GM19468 (cell line): ENCODE results near the gene CFAP65.

Experiments
- ATAC-seq: cut with Tn5 transposase; IDR thresholded peaks from one replicate; pipeline ENCODE4 v1.9.1; 2021; ENCODE audit warnings: mild to moderate bottlenecking, moderate library complexity, moderate number of reproducible peaks; ENCODE audit not compliant: unreplicated experiment; ENCODE audit errors: extremely low read depth

CFAP65 gene

DNA sequence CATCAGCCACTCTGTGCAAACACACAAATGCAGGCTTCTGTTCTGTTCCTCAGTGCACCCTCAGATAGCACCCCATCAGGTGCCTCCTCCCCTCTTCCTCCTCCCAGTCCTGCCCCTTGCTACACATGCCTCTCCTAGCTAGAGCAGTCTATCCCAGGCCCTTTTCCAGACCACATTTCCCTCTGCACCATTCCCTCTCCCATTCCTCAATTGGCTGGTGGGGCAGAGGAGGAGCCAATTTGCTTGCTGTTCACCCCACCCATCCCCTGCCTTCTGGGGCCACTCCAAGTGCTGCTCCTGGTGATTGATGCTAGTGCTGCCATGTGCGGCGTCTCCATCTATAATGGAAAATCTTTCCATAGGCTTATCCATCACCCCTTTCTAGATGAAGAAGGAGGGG, 5.4 kb downstream of the CFAP65 start:
- no peak for ATAC-seq

DNA sequence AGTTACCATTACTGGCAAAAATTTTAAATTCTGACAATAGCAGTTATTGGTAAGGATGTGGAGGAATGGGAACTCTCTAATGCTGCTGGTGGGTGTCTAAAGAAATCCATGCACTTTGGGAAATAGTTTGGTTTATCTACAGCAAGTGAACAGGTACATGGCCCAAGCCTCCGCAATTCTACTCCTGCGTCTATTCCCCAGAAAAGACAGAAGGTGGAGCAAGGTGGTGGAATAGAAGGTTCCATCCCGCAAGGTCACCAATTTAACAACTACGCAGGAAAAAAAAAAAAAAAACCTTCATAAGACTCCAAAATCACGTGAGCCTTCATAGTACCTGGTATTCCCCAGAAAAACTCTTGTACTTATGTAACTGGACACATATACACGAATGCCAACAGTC, 6.5 kb downstream of the CFAP65 start:
- ATAC-seq: no peak

DNA sequence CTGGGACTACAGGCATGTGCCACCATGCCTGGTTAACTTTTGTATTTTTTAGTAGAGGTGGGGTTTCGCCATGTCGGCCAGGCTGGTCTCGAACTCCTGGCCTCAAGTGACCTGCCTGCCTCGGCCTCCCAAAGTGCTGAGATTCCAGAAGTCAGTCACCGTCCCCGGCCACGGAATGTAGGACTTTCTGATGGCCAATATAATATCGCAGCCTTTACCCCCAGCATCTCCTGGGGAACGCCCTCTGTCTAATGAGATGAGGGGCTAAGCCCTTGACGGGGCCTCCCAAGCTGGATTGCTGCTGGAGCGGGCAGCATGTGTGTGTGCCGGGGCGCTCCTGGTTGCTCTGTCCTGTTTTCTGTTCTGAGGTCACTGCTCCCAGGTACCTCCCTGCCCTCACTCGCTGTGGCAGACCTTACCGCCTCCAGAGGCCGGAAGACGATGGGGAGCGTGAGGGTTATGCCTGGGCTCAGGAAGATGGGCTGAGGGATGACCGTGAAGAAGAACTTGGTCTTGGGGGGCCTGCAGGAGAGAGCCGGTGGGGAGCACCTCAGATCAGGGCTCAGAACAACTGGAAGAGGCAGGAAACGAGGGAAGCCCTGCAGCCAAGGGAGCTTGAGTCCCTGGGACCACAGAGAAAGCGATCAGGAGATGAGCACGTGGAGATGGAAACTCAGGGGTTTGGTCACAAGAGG, 9.1 kb downstream of the CFAP65 start:
- no peak for ATAC-seq

DNA sequence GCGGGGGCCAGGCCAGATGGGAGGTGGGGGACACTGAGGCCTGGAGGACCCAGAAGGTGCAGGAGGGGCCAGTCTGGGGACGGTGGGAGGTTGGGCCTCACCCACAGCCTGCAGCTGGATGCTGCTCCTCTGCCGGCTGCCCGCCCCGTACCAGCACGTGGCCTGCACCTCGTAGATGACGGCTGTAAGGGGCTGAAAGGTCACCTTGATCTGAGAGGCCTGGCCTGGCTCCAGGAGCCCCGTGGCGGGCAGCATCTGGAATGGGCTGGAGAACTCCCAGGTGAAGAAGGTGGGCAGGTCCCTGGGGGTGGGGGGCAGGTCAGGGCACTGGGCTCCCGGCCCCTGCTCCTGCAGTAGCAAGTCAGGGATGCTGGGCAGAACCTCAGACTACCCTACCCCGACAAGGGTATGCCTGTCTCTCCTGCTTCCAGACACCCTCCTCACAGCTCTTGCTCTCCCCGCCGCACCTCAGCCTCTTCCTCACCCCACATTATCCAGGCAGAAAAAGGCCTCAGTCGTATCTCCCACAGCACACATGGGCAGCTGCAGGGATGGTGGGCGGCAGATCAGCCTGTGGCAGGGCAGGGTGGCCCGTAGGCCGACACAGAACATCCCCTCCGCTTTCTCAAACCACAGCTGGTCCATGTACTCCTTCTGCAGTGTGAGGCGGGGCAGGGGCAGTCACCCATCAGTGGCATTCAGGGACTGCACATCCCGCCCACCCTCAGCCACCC, 10.1 kb downstream of the CFAP65 start:
- ATAC-seq: no peak

DNA sequence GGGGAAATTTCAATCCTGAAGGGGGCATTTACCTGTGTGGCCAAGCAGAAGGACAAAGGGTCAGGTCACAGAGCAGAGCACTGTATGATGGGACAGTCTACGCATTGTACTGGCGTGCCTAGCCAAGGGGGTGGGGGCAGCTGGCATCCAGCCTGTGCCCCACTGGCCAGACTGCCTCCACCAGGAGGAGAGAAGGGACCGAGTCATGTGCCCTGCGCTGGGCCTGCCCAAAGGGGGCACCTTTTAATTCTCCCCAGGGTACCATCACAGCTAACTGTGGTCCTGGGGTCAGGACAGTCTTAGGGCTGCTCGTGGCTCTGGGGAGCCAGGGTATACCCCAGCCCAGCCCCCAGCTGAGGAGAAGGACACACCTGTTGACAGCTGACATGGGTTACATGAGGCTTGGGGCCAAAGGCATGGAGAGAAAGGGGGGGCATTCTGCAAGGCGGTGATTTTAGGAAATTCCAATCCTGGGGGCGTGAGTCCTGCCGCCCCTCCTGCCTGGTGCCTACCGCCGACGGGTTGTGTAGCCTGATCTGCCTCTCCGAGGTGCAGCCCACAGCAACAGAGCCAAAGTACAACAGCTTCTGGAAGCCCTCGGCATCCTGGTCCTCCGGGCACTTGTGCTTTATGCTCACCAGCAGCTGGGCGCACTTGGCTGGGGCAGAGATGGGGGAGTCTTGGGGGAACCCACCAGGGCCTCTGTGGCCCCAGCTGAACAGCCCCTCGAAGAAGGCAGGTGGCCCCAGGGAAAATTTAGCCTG, 11.0 kb downstream of the CFAP65 start:
- ATAC-seq: no peak

DNA sequence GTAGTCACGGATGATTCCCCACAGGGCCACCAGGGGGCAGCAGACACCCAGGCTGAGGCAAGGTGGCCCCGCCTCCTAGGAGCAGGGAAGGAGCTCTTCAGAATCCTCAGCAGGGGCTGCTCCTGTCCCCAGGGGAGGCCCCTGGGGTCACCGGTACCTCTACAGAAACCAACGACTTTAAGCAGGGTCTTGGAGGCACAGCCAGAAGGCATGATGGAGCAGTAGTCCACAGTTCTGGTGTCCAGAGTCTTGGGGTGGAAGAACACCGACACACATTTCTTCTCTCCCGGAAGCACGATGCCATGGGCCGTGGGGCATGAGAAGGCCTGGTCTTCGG, 11.5 kb downstream of the CFAP65 start:
- ATAC-seq: peak; percentile 71

DNA sequence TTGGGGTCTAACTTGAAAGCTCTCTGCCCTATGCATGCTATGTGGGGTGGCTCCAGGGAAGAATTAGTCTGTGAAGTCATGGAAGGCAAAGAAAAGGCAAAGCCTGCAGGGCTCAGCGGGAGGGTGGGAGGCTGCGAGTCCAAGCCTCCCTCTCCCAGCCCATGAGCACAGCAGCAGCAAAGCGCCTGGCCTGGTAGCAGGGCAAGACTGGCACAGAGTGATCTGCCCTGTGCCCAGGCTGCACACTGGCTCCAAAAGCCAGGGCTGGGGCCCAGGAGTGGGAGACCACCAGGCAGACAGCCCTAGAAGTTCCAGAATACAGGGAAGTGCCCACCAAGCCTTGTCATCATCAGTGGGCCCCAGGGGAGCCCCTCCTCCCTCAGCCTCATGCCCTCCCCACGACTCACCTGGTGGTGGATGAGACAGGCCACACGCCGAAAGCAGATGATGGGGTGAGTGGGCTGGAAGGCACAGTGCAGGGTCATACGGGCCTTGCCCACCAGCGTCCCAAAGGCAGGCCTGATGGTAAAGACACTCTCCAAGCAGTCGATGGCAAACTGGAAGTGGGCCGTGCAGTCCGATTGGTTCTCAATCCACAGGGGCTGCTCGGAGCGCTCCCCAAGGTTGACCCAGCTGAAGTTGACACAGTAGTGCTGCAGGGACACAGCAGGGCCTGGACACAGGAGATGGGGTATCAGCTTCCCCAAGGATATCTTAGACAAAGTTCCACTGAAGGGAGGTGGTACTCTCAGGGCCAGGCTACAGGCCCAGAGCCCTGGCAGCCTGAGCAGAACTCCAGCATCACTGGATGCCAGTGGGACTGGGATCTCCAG, 12.1 kb downstream of the CFAP65 start:
- no peak for ATAC-seq

DNA sequence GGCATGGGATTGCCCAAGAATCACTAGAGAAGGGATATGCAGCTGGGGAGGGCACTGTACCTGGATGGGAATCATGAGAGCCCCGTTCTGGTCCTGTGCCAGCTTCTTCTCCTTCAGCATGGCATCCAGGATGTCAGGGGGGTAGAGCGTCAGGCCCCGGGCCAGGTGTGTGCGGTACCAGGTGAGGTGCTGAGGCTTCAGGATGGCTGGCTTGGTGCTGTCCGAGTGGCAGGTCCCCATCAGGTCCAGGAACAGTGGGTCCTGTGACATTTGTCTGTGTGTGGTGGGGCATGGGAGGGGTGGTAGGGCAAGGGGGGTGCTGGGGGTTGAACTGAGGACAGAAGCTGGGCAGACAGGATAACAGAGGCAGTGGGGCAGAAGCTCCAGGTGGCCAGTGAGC, 13.2 kb downstream of the CFAP65 start:
- ATAC-seq: no peak

DNA sequence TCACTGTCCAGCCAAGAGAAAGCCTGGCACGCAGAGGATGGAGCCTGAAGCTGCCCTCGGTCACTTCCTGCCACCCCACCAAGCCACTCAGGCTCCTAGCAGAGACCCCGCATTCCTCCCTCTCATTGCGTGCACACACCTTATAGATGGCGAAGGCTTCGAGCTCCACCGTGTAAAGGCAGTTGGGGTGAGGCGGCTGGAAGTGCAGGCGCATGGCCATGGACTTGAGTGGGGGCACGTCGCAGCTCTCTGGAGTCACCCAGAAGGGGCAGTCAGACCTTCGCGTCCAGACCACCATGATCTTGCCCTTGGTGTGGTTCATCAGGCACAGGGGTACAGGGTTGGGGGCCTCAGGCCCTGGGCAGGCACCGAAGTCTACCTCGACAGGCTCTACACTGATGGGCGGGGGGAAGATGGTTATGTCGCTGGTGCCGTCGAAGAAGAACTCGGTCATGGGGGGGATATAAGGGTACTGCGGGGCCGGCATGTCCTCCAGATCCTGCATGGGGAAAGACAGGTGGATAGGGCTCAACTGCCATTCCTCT, 13.7 kb downstream of the CFAP65 start:
- no peak for ATAC-seq

DNA sequence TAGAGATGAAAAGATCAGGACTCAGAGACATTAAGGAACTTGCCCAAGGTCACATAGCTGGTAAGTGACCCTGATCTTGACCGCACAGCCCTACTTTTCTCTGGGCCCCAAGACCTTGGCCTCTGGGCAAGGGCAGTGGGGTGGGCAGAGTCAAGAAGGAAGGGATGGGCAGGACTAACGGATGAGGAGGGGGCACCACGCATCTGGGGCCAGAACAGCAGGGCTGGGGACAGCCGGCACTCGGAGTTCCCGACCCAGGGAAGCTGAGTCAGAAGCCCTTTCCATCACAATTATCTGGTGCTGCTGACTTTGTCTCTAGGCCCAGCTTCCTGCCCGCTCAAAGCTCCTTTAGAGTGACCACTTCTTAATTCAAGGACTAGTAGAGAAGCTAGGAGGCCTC, 14.4 kb downstream of the CFAP65 start:
- ATAC-seq: no peak

DNA sequence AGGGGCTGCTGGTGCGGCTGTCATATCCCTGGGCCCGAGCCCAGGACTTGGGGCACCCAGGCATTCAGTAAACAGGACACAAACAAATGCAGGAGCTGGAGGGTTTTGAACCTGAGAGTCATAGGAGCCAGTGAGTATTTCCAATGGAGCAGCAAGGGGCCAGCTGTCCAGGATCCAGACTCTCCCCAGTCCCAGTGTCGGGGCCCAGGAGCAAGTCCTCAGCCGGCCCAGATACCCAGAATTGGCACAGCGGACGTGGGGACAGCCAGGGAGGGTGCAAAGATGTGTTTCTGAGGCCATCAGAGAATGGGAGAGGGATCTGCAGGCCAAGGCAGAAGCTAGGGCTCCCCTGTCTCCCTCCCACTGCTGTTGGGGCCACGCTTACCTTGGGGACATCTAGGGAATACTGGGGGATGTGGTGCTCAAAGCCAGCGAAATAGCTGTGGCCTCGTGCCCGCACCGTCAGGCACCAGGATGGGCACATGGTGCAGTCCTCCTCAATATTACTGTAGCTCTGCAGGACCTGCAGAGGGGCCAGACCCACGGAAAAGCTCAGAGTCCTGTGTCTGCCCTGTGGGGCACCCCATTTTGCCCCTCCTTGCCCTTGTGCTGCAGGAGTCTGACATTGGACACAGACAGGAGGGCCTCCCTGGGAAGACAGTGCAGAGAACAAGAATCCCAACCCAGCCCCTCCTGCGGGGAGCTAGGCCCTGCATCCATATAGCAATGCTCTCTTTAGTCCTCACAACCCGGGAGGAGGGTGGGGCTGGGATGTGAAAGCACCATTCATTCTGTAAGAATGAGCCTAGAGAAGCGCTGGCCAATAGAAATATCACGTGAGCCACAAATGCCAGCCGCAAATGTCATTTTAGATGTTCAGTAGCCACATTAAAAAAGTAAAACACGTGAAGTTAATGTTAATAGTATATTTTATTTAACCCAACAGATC, 15.4 kb downstream of the CFAP65 start:
- ATAC-seq: no peak

DNA sequence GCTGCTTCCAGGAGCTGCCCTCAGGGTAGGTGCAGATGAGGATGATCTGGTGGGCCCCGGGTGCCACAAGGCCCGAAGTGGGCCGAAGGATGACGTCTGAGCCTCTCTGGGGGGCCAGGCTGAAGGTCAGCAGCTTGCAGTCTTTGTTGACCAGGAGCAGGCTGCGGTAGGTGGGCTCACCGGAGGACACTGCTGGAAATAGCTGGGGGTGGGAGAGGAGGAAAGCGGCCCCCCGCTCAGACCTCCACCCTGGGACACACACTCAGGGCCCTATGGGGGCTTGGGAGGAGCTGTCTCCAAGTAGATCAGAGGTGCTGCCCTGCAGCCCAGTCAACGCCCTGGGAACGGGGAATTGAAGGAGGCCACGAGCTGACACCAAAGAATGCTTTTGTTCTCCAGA, 17.3 kb downstream of the CFAP65 start:
- no peak for ATAC-seq

DNA sequence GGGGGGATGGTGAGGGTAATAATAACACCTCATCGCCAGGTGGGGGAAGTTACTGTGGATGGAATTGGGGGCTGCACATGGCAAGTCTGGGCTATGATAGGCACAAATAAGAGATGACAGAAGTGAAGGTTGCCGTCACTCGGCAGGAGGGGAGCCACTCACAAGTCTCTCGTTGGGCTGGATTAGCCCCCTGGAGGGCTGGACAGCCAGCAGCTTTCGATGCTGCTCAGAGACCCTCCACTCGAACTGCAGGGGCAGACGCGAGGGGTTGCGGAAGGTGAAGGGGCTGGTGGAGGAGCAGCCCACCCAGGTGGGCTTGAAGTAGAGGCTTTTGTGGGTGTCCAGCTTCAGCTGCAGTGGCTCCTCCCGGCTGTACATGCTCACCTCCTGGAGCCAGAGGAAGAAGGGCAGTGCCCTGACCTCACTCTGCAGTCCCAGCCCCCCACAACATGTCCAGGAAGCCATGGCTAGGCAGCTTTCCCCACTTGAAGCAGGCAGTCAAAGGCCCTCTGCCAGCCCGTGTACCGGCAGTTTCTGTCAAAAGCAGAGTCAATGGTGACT, 18.2 kb downstream of the CFAP65 start:
- ATAC-seq: no peak

DNA sequence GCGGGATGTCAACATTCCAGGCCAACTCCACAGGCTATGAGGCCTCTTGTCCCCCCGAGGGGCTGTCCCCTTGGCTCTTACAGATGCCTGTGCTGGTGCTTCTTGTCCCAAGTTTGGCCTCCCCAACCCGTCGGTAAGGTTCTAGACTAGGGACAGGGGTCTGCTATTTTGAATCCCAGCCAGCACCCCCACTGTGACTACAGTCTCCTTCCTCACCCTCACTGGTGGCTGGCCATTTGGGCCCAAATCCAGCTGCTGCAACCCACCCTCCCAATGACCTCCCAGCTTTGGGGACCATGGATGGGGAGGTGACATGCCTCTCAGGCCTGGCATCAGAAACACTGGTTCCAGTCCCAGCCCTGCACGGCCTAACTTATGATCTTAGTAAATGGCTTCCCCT, 18.7 kb downstream of the CFAP65 start:
- no peak for ATAC-seq

DNA sequence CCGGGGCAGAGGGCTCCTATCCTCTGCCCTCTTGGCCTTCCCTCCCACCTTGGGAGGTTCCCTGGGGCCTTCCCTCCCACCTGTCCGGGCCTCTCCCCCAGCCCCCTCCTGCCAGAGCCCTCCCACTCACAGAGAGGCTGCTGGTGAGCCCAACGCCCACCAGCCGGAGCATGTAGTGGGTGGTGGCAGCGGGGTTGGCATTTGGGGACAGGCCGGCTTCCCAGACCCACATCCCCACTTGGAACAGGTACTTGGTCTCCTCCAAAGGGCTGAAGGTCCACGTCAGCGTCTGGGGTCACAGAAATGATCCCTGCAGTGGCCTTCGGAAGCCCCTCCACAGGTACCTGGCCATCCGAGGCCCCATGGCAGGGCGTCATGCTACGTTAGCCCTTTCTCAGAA, 19.3 kb downstream of the CFAP65 start:
- no peak for ATAC-seq

DNA sequence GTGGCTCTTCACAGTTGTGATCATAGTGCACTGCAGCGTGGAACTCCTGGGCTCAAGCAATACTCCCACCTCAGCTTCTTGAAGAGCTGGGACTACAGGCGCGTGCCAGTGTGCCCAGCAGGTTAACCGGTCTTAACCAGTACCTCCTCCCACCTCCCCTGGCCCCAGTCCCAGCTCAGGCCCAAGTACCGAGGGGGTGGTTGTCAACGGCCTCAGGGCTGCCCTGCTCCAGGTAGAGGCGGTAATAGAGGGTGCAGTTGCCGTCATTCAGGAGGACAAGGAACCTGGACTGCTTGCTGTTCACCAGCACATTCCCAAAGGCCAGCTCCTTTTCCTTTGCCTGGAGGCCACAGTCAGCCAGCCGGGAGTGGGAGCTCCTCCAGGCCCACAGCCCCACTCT, 19.7 kb downstream of the CFAP65 start:
- ATAC-seq: no peak

DNA sequence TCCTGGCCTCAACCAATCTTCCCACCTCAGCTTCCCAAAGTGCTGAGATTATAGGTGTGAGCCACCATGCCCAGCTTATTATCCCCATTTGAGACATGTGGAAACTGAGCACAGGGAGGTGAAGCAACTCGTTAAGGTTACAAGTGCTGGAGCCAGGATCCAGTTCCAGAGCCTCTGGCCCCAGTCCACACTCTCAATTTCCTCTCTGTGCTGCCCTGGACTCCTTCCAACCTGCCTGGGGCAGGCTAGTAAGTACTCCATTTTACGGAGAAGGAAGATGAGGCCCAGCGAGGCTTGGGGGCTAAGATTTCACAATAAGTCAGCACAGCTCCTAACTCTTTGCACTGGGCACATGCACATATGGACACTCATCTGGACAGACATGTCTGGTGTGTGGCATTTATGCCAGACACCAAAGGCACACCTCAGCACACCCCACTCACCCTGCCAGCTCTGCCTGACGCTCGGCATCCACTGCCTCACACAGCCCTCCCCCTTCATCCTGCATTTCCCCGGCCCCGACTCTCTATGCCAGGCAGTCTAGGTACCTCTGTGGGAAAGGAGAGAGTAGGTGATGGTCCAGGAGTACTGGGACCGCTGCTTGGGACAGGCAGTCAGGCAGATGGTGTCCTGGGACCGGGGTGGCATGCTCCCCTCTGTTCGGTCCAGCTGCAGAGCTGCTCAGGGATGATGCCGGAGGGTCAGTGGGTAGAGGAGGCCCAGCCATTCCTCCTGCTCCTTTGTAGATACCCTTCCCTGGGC, 20.5 kb downstream of the CFAP65 start:
- no peak for ATAC-seq

DNA sequence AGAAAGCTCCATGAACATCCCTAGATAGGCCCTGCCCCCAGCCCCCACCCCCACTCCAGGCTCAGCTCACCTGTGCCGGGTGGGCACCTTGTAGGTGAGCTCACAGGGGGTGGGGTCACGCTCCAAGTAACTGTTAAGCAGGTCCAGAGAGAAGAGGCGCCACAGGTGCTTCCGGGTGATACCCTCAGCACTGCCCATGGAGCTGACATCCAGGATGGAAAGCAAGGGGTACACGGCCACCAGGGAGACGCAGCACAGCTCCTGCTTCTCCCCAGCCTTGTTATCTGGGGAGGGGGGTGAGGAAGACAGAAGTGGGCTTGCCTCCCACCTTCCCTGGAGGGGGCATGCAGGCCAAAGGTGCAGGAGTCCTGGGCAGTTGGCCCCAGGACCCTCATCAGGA, 21.9 kb downstream of the CFAP65 start:
- no peak for ATAC-seq
